Transverse colon (tissue), 4 donors: ENCODE data around the gene SLMAP.

Experiments
- EP300 ChIP-seq: sonication (generic); formaldehyde crosslinking; IDR thresholded peaks from one replicate; pipeline ENCODE4 v1.6.1; 2017; ENCODE audit warnings: antibody characterized with exemption, low read depth
- POLR2A ChIP-seq: fragments of 450-650 bp; IDR thresholded peaks from one replicate; pipeline ENCODE4 v1.6.1; 2016; ENCODE audit warnings: antibody characterized with exemption, mild to moderate bottlenecking, moderate library complexity
- POLR2AphosphoS5 ChIP-seq, 3 donors: sonication (generic); formaldehyde crosslinking; IDR thresholded peaks; one replicate each; pipeline ENCODE4 v1.6.1; 2016; ENCODE audit warnings: antibody characterized with exemption in 3 of 3
- TF ChIP-seq, protein P1 (sequence below), 5 experiments: fragments of 200-600 bp in 3 of 5; fragments of 450-650 bp in 2 of 5; sonication (generic) in 3 of 5; IDR thresholded peaks; 1 replicate in 2 of 5; 2 replicates in 3 of 5; pipeline ENCODE4 v1.5.1; 2016 to 2017; ENCODE audit warnings: antibody characterized with exemption in 5 of 5, inconsistent platforms in 3 of 5, mild to moderate bottlenecking in 2 of 5, moderate library complexity in 1 of 5

DNA sequence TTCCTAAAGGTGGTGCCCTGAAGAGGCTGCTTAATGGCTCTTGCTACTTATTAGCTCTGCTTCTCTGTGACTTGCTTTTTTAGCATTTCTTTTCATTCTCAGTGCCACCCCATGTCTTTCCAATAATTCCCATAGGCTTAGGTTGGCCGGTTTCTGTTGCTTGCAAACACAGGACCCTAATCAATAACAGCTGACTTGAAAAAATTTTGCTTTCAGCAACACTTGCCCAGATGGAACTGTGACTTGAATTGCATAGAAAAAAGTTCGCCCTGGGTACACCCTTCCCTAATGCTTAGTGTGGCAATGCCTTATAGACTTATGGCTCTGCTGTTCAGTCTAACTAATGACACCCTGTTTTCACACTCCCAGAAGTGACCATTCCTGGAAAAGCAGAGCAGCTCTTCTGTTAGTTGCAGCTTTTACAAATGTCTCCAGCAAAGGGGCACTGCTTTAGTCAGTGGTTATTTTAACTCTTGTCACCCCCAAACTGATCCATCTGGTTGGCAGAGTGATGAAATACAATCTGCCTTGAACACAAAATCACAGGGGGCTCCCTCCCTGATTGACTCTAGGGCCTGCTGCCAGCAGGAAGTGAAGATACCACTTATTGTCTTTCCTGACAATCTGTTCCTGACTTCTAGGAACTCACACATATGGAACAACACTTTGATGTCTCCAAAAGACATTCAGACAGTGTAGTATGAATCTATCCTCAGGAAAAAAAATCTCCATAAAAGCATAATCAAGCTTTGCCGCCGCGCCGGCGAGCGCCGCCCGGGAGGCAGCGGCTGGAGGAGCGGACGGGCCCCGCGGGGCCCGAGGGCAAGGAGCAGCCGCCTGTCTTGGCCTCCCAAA lies 9.7 kb upstream of the SLMAP start:
- TF ChIP-seq, protein P1, sequence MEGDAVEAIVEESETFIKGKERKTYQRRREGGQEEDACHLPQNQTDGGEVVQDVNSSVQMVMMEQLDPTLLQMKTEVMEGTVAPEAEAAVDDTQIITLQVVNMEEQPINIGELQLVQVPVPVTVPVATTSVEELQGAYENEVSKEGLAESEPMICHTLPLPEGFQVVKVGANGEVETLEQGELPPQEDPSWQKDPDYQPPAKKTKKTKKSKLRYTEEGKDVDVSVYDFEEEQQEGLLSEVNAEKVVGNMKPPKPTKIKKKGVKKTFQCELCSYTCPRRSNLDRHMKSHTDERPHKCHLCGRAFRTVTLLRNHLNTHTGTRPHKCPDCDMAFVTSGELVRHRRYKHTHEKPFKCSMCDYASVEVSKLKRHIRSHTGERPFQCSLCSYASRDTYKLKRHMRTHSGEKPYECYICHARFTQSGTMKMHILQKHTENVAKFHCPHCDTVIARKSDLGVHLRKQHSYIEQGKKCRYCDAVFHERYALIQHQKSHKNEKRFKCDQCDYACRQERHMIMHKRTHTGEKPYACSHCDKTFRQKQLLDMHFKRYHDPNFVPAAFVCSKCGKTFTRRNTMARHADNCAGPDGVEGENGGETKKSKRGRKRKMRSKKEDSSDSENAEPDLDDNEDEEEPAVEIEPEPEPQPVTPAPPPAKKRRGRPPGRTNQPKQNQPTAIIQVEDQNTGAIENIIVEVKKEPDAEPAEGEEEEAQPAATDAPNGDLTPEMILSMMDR (IDR thresholded peaks at IDR 0.05): no peak
- TF ChIP-seq POLR2A: no peak
- no peak for TF ChIP-seq POLR2AphosphoS5 (IDR thresholded peaks at IDR 0.05)
- no peak for TF ChIP-seq EP300
